Stomach (tissue), 9 donors: Measurements from ENCODE around the gene DCAF6. TPM values are rescaled to one million over a fixed set of nuclear protein-coding genes. Genes with fewer than 3 reads are reported as not detected.

Experiments
- DNase-seq, 2 donors: peaks; one replicate each; pipeline versions ENCODE4 v3.0.0 to v3.0.0-alpha.2; 2013 to 2019
- H3K27ac ChIP-seq, 5 donors: fragments of 200-600 bp in 4 of 5; sonication (generic) in 4 of 5; one replicate each; pipeline ENCODE4 v1.5.1; 2013 to 2019; ENCODE audit warnings: mild to moderate bottlenecking in 1 of 5, moderate library complexity in 1 of 5
- H3K27me3 ChIP-seq, 3 donors: fragments of 200-600 bp; sonication (generic); one replicate each; pipeline ENCODE4 v1.5.1; 2017 to 2019; ENCODE audit warnings: mixed run types in 1 of 3
- H3K36me3 ChIP-seq, 4 donors: fragments of 200-600 bp; sonication (generic); 1 replicate in 3 of 4; 2 replicates in 1 of 4; pipeline ENCODE4 v1.5.1; 2016 to 2019
- H3K4me1 ChIP-seq, 4 donors: fragments of 200-600 bp; sonication (generic); one replicate each; pipeline ENCODE4 v1.5.1; 2016 to 2019
- H3K4me3 ChIP-seq, 4 donors: fragments of 200-600 bp; sonication (generic) in 3 of 4; one replicate each; pipeline ENCODE4 v1.5.1; 2016 to 2019; ENCODE audit warnings: mild to moderate bottlenecking in 1 of 4
- H3K9me3 ChIP-seq, 4 donors: fragments of 200-600 bp; sonication (generic); one replicate each; pipeline ENCODE4 v1.5.1; 2016 to 2019
- CTCF ChIP-seq, 7 experiments: fragments of 450-650 bp in 4 of 7; fragments of 200-600 bp in 3 of 7; sonication (generic) in 3 of 7; IDR thresholded peaks; one replicate each; pipeline ENCODE4 v1.5.1; 2016 to 2019; ENCODE audit warnings: antibody characterized with exemption in 7 of 7, control low read depth in 2 of 7, mild to moderate bottlenecking in 1 of 7
- EP300 ChIP-seq: sonication (generic); formaldehyde crosslinking; IDR thresholded peaks from one replicate; pipeline ENCODE4 v1.6.1; 2017; ENCODE audit warnings: antibody characterized with exemption
- POLR2A ChIP-seq, 4 donors: fragments of 450-650 bp; IDR thresholded peaks; one replicate each; pipeline ENCODE4 v1.6.1; 2016; ENCODE audit warnings: antibody characterized with exemption in 4 of 4, control low read depth in 2 of 4, mild to moderate bottlenecking in 1 of 4, moderate library complexity in 1 of 4
- POLR2AphosphoS5 ChIP-seq, 3 donors: sonication (generic); formaldehyde crosslinking; IDR thresholded peaks; one replicate each; pipeline ENCODE4 v1.6.1; 2016; ENCODE audit warnings: antibody characterized with exemption in 3 of 3
- WGBS, 5 donors: extraction: QIAGEN DNeasy Blood & Tissue Kit in 3 of 5; methylation state at CpG; one replicate each; pipeline versions ENCODE4 v1.1.5 to v1.1.7; 2013 to 2018; 5-methylcytosine and 5-hydroxymethylcytosine counted together
- intact Hi-C: fragments of 100-400 bp; cut with DNase I; formaldehyde crosslinking; loops from one replicate; pipeline ENCODE4 v1.15.1; 2023; ENCODE audit warnings: low total_unique reads
- polyA plus RNA-seq, 3 donors: library from polyadenylated mRNA; stranded (reverse); fragments of 200-250 nt; gene quantifications; one replicate each; pipeline ENCODE4 v1.2.3, GENCODE V29; 2013
- total RNA-seq, 5 donors: library from RNA; depleted of rRNA; stranded (reverse); fragments of >200 nt; gene quantifications; one replicate each; pipeline versions ENCODE4 v1.1.0 to v1.2.3, GENCODE V29; 2014 to 2016
- donor health status: healthy with polysubstance abuse.
- donor health status: Bipolar disorder and iron deficiency.
- donor health status: healthy.

DCAF6 gene
- total and polyA plus RNA-seq, 8 donors = 39.3 to 124 (median 71.9) TPM

GRCh38 chr1:167984886-167985489 is 48.5 kb downstream of the DCAF6 start:
- Histone ChIP-seq H3K4me1 (peaks cover 0 to 32% (median 2%) of the 10 kb centered on the region in 4 donors), H3K27me3 (no peaks in the 10 kb centered on the region), H3K4me3 (no peak overlapping the region), H3K9me3 (no peaks in the 10 kb centered on the region), H3K36me3 (peaks cover 6 to 42% (median 22%) of the 10 kb centered on the region in 4 donors), H3K27ac (no peak overlapping the region)
- DNase-seq = no peak
- WGBS, 5 donors = 68 to 81% (median 76%) methylated on average over 8 of the region's 8 CpGs
- no peak for TF ChIP-seq CTCF (IDR thresholded peaks at IDR 0.05)
- TF ChIP-seq POLR2AphosphoS5 (IDR thresholded peaks at IDR 0.05) = no peak
- no peak for TF ChIP-seq POLR2A (IDR thresholded peaks at IDR 0.05)
- no peak for TF ChIP-seq EP300
- intact Hi-C loops = no loop called here

- H3K27me3 ChIP-seq = no peaks in the 10 kb centered on the region
- 56 to 66% (median 63%) methylated on average over 3 of the region's 3 CpGs for WGBS, 5 donors
- peaks cover 0 to 38% (median 19%) of the 10 kb centered on the region in 4 donors for H3K36me3 ChIP-seq
- H3K9me3 ChIP-seq = no peaks in the 10 kb centered on the region
- H3K27ac ChIP-seq = no peak overlapping the region
- peaks cover 0 to 30% (median 1%) of the 10 kb centered on the region in 4 donors for H3K4me1 ChIP-seq
- DNase-seq = no peak
- intact Hi-C loops = no loop called here
- no peak overlapping the region for H3K4me3 ChIP-seq
- no peak for TF ChIP-seq POLR2A (IDR thresholded peaks at IDR 0.05)
- no peak for TF ChIP-seq CTCF (IDR thresholded peaks at IDR 0.05)
- TF ChIP-seq EP300 = no peak
- no peak for TF ChIP-seq POLR2AphosphoS5 (IDR thresholded peaks at IDR 0.05)
These were observed 50.7 kb downstream of the DCAF6 start for GRCh38 chr1:167987174-167987573.

- intact Hi-C loops = no loop called here
- Histone ChIP-seq H3K27ac (no peak overlapping the region), H3K4me1 (peaks cover 0 to 9% (median 0%) of the 10 kb centered on the region in 4 donors), H3K4me3 (no peak overlapping the region), H3K36me3 (peaks cover 10 to 58% (median 41%) of the 10 kb centered on the region in 4 donors), H3K27me3 (no peaks in the 10 kb centered on the region), H3K9me3 (no peaks in the 10 kb centered on the region)
- 75 to 84% (median 79%) methylated on average over 2 of the region's 2 CpGs for WGBS, 5 donors
- no peak for TF ChIP-seq CTCF (IDR thresholded peaks at IDR 0.05)
- no peak for TF ChIP-seq POLR2AphosphoS5 (IDR thresholded peaks at IDR 0.05)
- no peak for TF ChIP-seq EP300
- no peak for TF ChIP-seq POLR2A (IDR thresholded peaks at IDR 0.05)
- DNase-seq = no peak
These were observed 55.1 kb downstream of the DCAF6 start for GRCh38 chr1:167991546-167991945.

GRCh38 chr1:167993720-167994119 is 57.2 kb downstream of the DCAF6 start:
- TF ChIP-seq POLR2A (IDR thresholded peaks at IDR 0.05) (no peak), EP300 (no peak), CTCF (IDR thresholded peaks at IDR 0.05) (no peak), POLR2AphosphoS5 (IDR thresholded peaks at IDR 0.05) (no peak)
- 93 to 100% (median 95%) methylated on average over 2 of the region's 2 CpGs for WGBS, 5 donors
- no peaks in the 10 kb centered on the region for H3K27me3 ChIP-seq
- peaks cover 10 to 53% (median 43%) of the 10 kb centered on the region in 4 donors for H3K36me3 ChIP-seq
- no peak for DNase-seq
- intact Hi-C loops = no loop called here
- no peaks in the 10 kb centered on the region for H3K9me3 ChIP-seq
- H3K4me3 ChIP-seq = no peak overlapping the region
- no peak overlapping the region for H3K27ac ChIP-seq
- H3K4me1 ChIP-seq = no peaks in the 10 kb centered on the region
